Right atrium auricular region (tissue), 2 donors: Measurements from ENCODE around the gene MINPP1. TPM values are rescaled to one million over a fixed set of nuclear protein-coding genes. Genes with fewer than 3 reads are reported as not detected.

Source experiments
- DNase-seq: peaks from one replicate; pipeline ENCODE4 v3.0.0-alpha.2; 2019; ENCODE audit warnings: low spot score
- H3K27ac ChIP-seq, 2 donors: fragments of 200-600 bp; sonication (generic); 1 replicate in 1 of 2; 2 replicates in 1 of 2; pipeline ENCODE4 v1.5.1; 2016 to 2019
- H3K27me3 ChIP-seq, 2 donors: fragments of 200-600 bp; sonication (generic); one replicate each; pipeline versions ENCODE4 v1.5.1 to v1.6.0; 2017 to 2019
- H3K36me3 ChIP-seq: fragments of 200-600 bp; sonication (generic); one replicate; pipeline ENCODE4 v1.5.1; 2016
- H3K4me1 ChIP-seq, 2 donors: fragments of 200-600 bp; sonication (generic); one replicate each; pipeline versions ENCODE4 v1.5.1 to v1.6.0; 2017 to 2019
- H3K4me3 ChIP-seq, 2 donors: fragments of 200-600 bp; sonication (generic); 1 replicate in 1 of 2; 2 replicates in 1 of 2; pipeline ENCODE4 v1.5.1; 2017 to 2019; ENCODE audit warnings: mild to moderate bottlenecking in 1 of 2, moderate library complexity in 1 of 2
- H3K9me3 ChIP-seq, 2 donors: fragments of 200-600 bp; sonication (generic); one replicate each; pipeline ENCODE4 v1.5.1; 2019
- total RNA-seq, 2 donors: library from RNA; depleted of rRNA; stranded (reverse); fragments of >200 nt; gene quantifications; one replicate each; pipeline ENCODE4 v1.1.0, GENCODE V29; 2016
- TF ChIP-seq, protein P1 (sequence below), 2 donors: fragments of 200-600 bp; sonication (generic); IDR thresholded peaks; one replicate each; pipeline ENCODE4 v1.5.1; 2019; ENCODE audit warnings: antibody characterized with exemption in 2 of 2

Gene MINPP1
- total RNA-seq, 2 donors from 2014 or later, result 9.9 to 10.6 TPM

DNA sequence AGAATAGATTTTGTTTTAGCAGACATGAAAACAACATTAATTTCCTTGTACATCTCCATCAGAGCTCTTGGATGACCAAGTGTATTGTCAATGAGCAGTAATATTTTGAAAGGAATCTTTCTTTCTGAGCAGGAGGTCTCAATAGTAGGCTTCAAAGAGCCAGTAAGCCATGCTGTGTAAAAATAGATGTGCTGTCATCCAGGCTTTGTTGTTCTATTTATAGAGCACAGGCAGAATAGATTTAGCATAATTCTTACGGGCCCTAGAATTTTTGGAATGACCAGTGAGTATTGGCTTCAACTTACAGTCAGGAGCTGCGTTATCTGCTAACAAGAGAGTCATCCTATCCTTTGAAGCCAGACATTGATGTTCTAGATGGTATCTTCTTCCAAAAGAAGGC, 19.0 kb downstream of the MINPP1 start:
- no peak overlapping the region for H3K4me3 ChIP-seq
- TF ChIP-seq, protein P1, sequence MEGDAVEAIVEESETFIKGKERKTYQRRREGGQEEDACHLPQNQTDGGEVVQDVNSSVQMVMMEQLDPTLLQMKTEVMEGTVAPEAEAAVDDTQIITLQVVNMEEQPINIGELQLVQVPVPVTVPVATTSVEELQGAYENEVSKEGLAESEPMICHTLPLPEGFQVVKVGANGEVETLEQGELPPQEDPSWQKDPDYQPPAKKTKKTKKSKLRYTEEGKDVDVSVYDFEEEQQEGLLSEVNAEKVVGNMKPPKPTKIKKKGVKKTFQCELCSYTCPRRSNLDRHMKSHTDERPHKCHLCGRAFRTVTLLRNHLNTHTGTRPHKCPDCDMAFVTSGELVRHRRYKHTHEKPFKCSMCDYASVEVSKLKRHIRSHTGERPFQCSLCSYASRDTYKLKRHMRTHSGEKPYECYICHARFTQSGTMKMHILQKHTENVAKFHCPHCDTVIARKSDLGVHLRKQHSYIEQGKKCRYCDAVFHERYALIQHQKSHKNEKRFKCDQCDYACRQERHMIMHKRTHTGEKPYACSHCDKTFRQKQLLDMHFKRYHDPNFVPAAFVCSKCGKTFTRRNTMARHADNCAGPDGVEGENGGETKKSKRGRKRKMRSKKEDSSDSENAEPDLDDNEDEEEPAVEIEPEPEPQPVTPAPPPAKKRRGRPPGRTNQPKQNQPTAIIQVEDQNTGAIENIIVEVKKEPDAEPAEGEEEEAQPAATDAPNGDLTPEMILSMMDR (IDR thresholded peaks at IDR 0.05), result no peak
- no peaks in the 10 kb centered on the region for H3K36me3 ChIP-seq
- DNase-seq, result no peak
- no peaks in the 10 kb centered on the region for H3K27me3 ChIP-seq
- peak overlapping the region; percentile 49 to 60 for H3K27ac ChIP-seq
- H3K9me3 ChIP-seq, result peaks cover 0 to 6% of the 10 kb centered on the region in 2 donors
- H3K4me1 ChIP-seq, result peaks cover 0 to 13% of the 10 kb centered on the region in 2 donors

DNA sequence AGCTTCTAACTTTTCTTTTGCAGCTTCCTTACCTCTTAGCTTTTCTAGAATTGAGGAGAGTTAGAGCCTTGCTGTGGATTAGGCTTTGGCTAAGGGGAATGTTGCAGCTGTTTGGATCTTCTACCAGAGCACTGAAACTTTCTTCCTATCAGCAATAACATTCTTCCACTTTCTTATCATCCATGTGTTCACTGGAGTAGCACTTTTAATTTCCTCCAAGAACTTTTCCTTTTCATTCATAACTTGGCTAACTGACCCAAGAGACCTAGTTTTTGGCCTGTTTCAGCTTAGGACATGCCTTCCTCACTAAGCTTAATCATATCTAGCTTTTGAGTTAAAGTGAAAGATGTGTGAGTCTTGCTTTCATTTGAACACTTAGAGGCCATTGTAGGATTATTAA, 19.6 kb downstream of the MINPP1 start:
- TF ChIP-seq, protein P1 (IDR thresholded peaks at IDR 0.05), result no peak
- Histone ChIP-seq H3K27ac (peak overlapping the region; percentile 49 to 60), H3K27me3 (no peaks in the 10 kb centered on the region), H3K9me3 (peaks cover 0 to 6% of the 10 kb centered on the region in 2 donors), H3K4me1 (peaks cover 0 to 13% of the 10 kb centered on the region in 2 donors), H3K4me3 (no peak overlapping the region), H3K36me3 (no peaks in the 10 kb centered on the region)
- DNase-seq, result no peak

DNA sequence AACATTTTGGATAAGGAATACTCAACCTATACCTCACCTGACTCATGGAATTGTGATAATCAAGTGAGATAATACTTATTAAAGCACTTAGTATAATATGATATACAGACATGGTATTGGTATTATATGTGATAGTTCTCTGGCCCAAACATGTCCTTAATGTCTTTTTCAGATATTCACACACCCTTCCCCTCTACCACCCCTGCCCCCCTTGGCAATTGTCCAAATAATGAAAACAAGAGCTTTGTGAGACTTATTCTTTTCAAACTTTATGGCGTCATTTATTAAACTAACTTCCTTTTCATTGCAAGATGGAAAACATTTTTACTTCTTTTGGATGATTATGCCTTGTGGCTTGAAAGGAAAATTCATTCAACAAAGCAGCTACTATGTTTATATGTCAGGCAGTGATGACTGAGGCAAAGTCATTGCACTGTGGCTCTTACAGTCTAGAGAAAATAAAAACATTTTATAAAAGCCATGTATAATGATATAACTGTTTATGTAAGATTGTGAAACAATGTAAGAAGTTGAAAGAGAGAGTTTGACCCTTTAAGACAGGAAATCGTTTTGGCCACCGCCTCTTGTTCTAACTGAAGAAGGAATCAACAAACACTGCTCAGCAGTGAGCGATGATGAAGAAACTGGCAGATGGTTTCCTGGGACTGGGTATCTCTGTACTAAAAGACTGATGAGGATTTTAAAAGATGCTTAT, 27.4 kb downstream of the MINPP1 start:
- no peak overlapping the region for H3K4me3 ChIP-seq
- H3K4me1 ChIP-seq, result peaks cover 0 to 3% of the 10 kb centered on the region in 2 donors
- peak; percentile 76 for DNase-seq
- H3K27ac ChIP-seq, result peak overlapping the region; percentile 43 to 49
- no peaks in the 10 kb centered on the region for H3K27me3 ChIP-seq
- peaks cover 0 to 8% of the 10 kb centered on the region in 2 donors for H3K9me3 ChIP-seq
- TF ChIP-seq, protein P1 (IDR thresholded peaks at IDR 0.05), result no peak
- H3K36me3 ChIP-seq, result peaks cover 15% of the 10 kb centered on the region

DNA sequence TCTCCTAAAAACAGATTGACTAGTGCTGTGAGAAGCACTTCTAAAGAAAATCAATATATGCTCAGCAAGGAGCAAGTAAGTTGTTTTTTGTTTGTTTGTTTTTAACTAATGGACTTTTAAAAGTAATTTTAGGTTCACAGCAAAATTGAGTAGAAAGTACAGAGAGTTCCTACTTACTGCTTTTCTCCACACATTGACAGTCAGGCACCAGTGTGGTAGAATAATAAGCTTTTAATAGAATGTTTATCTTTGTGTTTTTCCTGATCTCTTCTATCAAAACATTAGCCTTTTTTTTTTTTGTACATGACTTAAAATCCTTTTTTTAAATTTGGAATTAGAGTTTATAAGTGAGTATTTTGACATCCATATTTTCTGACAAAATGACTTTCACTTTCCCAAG, 28.0 kb downstream of the MINPP1 start:
- H3K9me3 ChIP-seq, result peaks cover 0 to 8% of the 10 kb centered on the region in 2 donors
- no peak overlapping the region for H3K4me3 ChIP-seq
- peaks cover 0 to 3% of the 10 kb centered on the region in 2 donors for H3K4me1 ChIP-seq
- TF ChIP-seq, protein P1 (IDR thresholded peaks at IDR 0.05), result no peak
- DNase-seq, result no peak
- no peaks in the 10 kb centered on the region for H3K27me3 ChIP-seq
- peaks cover 15% of the 10 kb centered on the region for H3K36me3 ChIP-seq
- peak overlapping the region; percentile 43 to 49 for H3K27ac ChIP-seq

DNA sequence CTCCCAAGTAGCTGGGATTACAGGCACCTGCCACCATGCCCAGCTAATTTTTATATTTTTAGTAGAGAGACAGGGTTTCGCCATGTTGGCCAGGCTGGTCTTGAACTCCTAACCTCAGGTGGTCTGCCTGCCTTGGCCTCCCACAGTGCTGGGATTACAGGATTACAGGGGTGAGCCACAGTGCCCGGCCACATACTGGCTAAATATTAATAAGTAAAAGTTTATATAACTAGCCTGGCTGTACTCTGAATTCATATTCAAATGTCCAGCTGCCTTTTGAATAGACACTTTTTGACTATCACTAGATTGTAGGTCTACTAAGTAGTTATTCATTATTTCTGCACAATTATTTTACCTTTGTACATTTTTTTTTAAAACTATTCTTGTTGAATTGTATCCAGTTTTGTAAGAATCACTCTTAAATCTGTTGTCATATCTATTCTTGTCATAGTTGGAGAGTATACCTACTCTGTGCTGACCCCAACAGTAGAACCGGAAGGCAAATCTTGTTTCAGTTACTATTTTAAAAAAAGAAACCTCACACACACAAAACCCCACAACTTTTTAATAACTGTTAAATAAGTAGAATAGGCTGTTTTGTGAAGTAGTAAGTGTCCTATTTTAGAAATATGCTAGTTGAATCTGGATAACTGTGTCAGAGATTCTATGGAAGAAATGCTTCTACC, 29.6 kb downstream of the MINPP1 start:
- Histone ChIP-seq H3K9me3 (peaks cover 0 to 8% of the 10 kb centered on the region in 2 donors), H3K4me3 (no peak overlapping the region), H3K36me3 (peaks cover 15% of the 10 kb centered on the region), H3K4me1 (peaks cover 0 to 3% of the 10 kb centered on the region in 2 donors), H3K27me3 (no peaks in the 10 kb centered on the region), H3K27ac (no peak overlapping the region)
- no peak for DNase-seq
- TF ChIP-seq, protein P1 (IDR thresholded peaks at IDR 0.05), result no peak
